Measurements from ENCODE around the gene SWSAP1. TPM values are rescaled to one million over a fixed set of nuclear protein-coding genes. Genes with fewer than 3 reads are reported as not detected.

Gene SWSAP1
- total RNA-seq, 4 donors from 2014 or later, result 1.6 to 3.7 (median 2.6) TPM

GRCh38 chr19:11414544-11414943 lies 40.1 kb downstream of the SWSAP1 start:
- H3K27me3 ChIP-seq, result peaks cover 16% of the 10 kb centered on the region
- H3K27ac ChIP-seq, result no peak overlapping the region
- H3K4me1 ChIP-seq, result peaks cover 14% of the 10 kb centered on the region
- no peaks in the 10 kb centered on the region for H3K36me3 ChIP-seq
- H3K9me3 ChIP-seq, result no peaks in the 10 kb centered on the region
- no peak for TF ChIP-seq CTCF (IDR thresholded peaks at IDR 0.05)
- no peak for TF ChIP-seq POLR2AphosphoS5 (IDR thresholded peaks at IDR 0.05)
- no peak for TF ChIP-seq EP300 (IDR thresholded peaks at IDR 0.05)
- TF ChIP-seq POLR2A (IDR thresholded peaks at IDR 0.05), result no peak
- no peak overlapping the region for H3K4me3 ChIP-seq
- whole genome bisulfite sequencing, result 69% methylated on average over 2 of the region's 2 CpGs
- DNase-seq (ENCODE audit: low spot score in 2 of 2), result no peak

GRCh38 chr19:11416346-11417052 lies 42.0 kb downstream of the SWSAP1 start:
- 94% methylated on average over 17 of the region's 17 CpGs for WGBS
- H3K36me3 ChIP-seq, result no peaks in the 10 kb centered on the region
- peaks cover 33% of the 10 kb centered on the region for H3K27me3 ChIP-seq
- H3K9me3 ChIP-seq, result no peaks in the 10 kb centered on the region
- peaks cover 30% of the 10 kb centered on the region for H3K4me1 ChIP-seq
- no peak for TF ChIP-seq EP300 (IDR thresholded peaks at IDR 0.05)
- no peak for TF ChIP-seq CTCF (IDR thresholded peaks at IDR 0.05)
- TF ChIP-seq POLR2A (IDR thresholded peaks at IDR 0.05), result no peak
- no peak for TF ChIP-seq POLR2AphosphoS5 (IDR thresholded peaks at IDR 0.05)
- H3K4me3 ChIP-seq, result no peak overlapping the region
- no peak overlapping the region for H3K27ac ChIP-seq
- no peak for DNase-seq (ENCODE audit: low spot score in 2 of 2)

- Histone ChIP-seq H3K36me3 (no peaks in the 10 kb centered on the region), H3K4me1 (peaks cover 46% of the 10 kb centered on the region), H3K4me3 (peak overlapping the region; percentile 46), H3K27ac (no peak overlapping the region), H3K27me3 (peaks cover 44% of the 10 kb centered on the region), H3K9me3 (no peaks in the 10 kb centered on the region)
- WGBS, result 8% methylated on average over 16 of the region's 16 CpGs
- TF ChIP-seq EP300 (IDR thresholded peaks at IDR 0.05) (no peak), POLR2A (IDR thresholded peaks at IDR 0.05) (no peak), POLR2AphosphoS5 (IDR thresholded peaks at IDR 0.05) (no peak), CTCF (IDR thresholded peaks at IDR 0.05) (no peak)
- no peak for DNase-seq (ENCODE audit: low spot score in 2 of 2)
Observed at GRCh38 chr19:11418094-11418548, 43.7 kb downstream of the SWSAP1 start.

- WGBS, result 6% methylated on average over 9 of the region's 72 CpGs
- TF ChIP-seq EP300 (IDR thresholded peaks at IDR 0.05) (no peak), POLR2AphosphoS5 (IDR thresholded peaks at IDR 0.05) (no peak), POLR2A (IDR thresholded peaks at IDR 0.05) (no peak), CTCF (IDR thresholded peaks at IDR 0.05) (no peak)
- H3K36me3 ChIP-seq, result no peaks in the 10 kb centered on the region
- H3K4me3 ChIP-seq, result peak within 1 kb of the TSS; percentile 46
- no peaks in the 10 kb centered on the region for H3K9me3 ChIP-seq
- H3K4me1 ChIP-seq, result peaks cover 53% of the 10 kb centered on the region
- no peak for DNase-seq (ENCODE audit: low spot score in 2 of 2)
- H3K27me3 ChIP-seq, result peaks cover 50% of the 10 kb centered on the region
- no peak within 1 kb of the TSS for H3K27ac ChIP-seq
Observed at GRCh38 chr19:11418549-11419506, 44.4 kb downstream of the SWSAP1 start, which contains the start of gene RGL3. Gene RGL3, minus strand, starts transcription at chr19:11419314. Its CDS starts 36 bp downstream, at chr19:11419278.

All from suprapubic skin (tissue), 4 donors.